Measurements from ENCODE around the gene CDC45.

Gene CDC45

DNA sequence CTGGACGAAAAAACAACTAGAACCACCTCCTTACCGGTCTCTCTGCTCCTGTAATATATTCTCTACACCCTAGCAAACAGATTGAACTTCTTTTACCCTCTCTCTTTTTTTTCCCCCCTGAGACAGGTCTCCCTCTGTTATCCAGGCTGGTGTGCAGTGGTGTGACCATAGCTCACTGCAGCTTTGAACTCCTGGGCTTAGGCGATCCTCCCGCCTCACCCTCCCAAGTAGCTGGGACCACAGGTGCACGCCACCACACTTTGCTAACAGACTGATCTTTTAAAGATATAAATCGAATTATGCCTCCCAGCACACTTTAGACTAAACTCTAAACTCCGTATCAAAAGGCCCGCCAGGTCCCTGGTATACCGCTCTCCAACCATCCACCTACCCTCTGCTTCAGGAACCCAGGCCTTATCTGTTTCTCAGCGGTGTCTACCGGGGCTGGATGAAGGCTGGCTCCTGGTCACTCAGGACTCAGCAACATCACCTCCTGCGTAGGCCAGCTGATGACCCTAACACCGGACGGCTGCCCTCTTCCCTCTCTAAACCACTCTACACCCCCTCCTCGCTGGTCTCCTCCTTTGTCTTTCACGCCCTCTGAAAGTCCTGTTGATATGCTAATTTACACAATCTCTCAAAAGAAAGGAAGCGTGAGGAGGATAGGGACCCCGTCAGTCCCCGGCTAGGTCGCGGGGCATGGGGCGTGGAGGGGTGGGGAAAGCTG is 33.0 kb upstream of the CDC45 start:
- no peak for TF ChIP-seq GATA2 (IDR thresholded peaks at IDR 0.05; ENCODE audit: low read depth, low read length)
- TF ChIP-seq GATA3 (IDR thresholded peaks at IDR 0.05; ENCODE audit: low read depth, low read length): no peak

GRCh38 chr22:19447330-19448075 is 32.2 kb upstream of the CDC45 start, which contains the start of gene C22orf39:
Gene C22orf39, minus strand, starts transcription at chr22:19447711. Its CDS starts 23 bp downstream, at chr22:19447688.
- no peak for TF ChIP-seq GATA3 (IDR thresholded peaks at IDR 0.05; ENCODE audit: low read depth, low read length)
- TF ChIP-seq GATA2 (IDR thresholded peaks at IDR 0.05; ENCODE audit: low read depth, low read length): no peak

- TF ChIP-seq GATA2 (IDR thresholded peaks at IDR 0.05; ENCODE audit: low read depth, low read length) (no peak), GATA3 (IDR thresholded peaks at IDR 0.05; ENCODE audit: low read depth, low read length) (no peak)
Observed at GRCh38 chr22:19448076-19448607, 31.6 kb upstream of the CDC45 start.

GRCh38 chr22:19448739-19449421 is 30.8 kb upstream of the CDC45 start:
- TF ChIP-seq GATA2 (IDR thresholded peaks at IDR 0.05; ENCODE audit: low read depth, low read length) (no peak), GATA3 (IDR thresholded peaks at IDR 0.05; ENCODE audit: low read depth, low read length) (no peak)

GRCh38 chr22:19449422-19449767 is 30.3 kb upstream of the CDC45 start:
- no peak for TF ChIP-seq GATA3 (IDR thresholded peaks at IDR 0.05; ENCODE audit: low read depth, low read length)
- TF ChIP-seq GATA2 (IDR thresholded peaks at IDR 0.05; ENCODE audit: low read depth, low read length): no peak

- TF ChIP-seq GATA2 (IDR thresholded peaks at IDR 0.05; ENCODE audit: low read depth, low read length) (no peak), GATA3 (IDR thresholded peaks at IDR 0.05; ENCODE audit: low read depth, low read length) (no peak)
Observed at GRCh38 chr22:19450363-19451175, 29.2 kb upstream of the CDC45 start.

GRCh38 chr22:19451570-19451969 is 28.1 kb upstream of the CDC45 start:
- TF ChIP-seq GATA2 (IDR thresholded peaks at IDR 0.05; ENCODE audit: low read depth, low read length) (no peak), GATA3 (IDR thresholded peaks at IDR 0.05; ENCODE audit: low read depth, low read length) (no peak)

DNA sequence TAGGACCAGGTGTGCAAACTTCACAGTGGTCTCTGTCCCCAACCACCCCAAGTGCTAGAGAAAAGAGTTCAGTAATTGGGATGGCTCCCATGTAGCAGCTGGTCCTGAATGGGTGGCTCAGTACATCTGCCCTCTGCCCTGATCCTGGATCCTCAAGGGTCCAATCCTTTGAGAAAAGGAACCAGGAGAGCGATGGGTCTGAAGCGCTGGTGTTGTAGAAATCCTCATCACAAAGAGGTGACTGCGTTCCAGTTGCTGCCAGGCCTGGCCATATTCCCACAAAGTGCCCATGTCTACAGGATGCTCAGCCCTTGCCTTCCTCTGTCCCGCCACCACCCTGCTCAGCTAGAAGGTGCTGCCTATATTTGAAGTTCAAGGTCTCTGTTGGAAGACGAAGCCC is 26.0 kb upstream of the CDC45 start:
- no peak for TF ChIP-seq GATA3 (IDR thresholded peaks at IDR 0.05; ENCODE audit: low read depth, low read length)
- no peak for TF ChIP-seq GATA2 (IDR thresholded peaks at IDR 0.05; ENCODE audit: low read depth, low read length)

DNA sequence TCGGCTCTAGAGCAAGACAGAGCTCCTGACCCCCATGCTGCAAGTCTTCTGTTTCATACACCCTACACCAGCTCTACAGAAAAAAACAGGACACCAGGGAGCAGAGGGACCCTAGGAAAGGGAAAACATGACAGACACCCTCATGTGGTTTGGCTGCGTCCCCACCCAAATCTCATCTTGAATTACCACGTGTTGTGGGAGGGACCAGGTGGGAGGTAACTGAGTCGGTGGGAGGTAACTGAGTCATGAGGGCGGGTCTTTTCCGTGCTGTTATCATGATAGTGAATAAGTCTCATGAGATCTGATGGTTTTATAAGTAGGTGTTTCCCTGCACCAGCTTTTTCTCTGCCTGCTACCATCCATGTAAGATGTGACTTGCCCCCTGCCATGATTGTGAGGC is 25.6 kb upstream of the CDC45 start:
- TF ChIP-seq GATA2 (IDR thresholded peaks at IDR 0.05; ENCODE audit: low read depth, low read length): no peak
- no peak for TF ChIP-seq GATA3 (IDR thresholded peaks at IDR 0.05; ENCODE audit: low read depth, low read length)

GRCh38 chr22:19455033-19455432 is 24.7 kb upstream of the CDC45 start:
- no peak for TF ChIP-seq GATA2 (IDR thresholded peaks at IDR 0.05; ENCODE audit: low read depth, low read length)
- TF ChIP-seq GATA3 (IDR thresholded peaks at IDR 0.05; ENCODE audit: low read depth, low read length): no peak

- TF ChIP-seq GATA3 (IDR thresholded peaks at IDR 0.05; ENCODE audit: low read depth, low read length) (no peak), GATA2 (IDR thresholded peaks at IDR 0.05; ENCODE audit: low read depth, low read length) (no peak)
Observed at GRCh38 chr22:19455585-19456370, 23.9 kb upstream of the CDC45 start.

GRCh38 chr22:19456541-19456940 is 23.2 kb upstream of the CDC45 start:
- no peak for TF ChIP-seq GATA3 (IDR thresholded peaks at IDR 0.05; ENCODE audit: low read depth, low read length)
- no peak for TF ChIP-seq GATA2 (IDR thresholded peaks at IDR 0.05; ENCODE audit: low read depth, low read length)

All from SH-SY5Y (cell line).